ENCODE results near the gene KCNK2. TPM values are rescaled to one million over a fixed set of nuclear protein-coding genes. Genes with fewer than 3 reads are reported as not detected.

KCNK2 gene, protein sequence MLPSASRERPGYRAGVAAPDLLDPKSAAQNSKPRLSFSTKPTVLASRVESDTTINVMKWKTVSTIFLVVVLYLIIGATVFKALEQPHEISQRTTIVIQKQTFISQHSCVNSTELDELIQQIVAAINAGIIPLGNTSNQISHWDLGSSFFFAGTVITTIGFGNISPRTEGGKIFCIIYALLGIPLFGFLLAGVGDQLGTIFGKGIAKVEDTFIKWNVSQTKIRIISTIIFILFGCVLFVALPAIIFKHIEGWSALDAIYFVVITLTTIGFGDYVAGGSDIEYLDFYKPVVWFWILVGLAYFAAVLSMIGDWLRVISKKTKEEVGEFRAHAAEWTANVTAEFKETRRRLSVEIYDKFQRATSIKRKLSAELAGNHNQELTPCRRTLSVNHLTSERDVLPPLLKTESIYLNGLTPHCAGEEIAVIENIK
- total RNA-seq: not detected

DNA sequence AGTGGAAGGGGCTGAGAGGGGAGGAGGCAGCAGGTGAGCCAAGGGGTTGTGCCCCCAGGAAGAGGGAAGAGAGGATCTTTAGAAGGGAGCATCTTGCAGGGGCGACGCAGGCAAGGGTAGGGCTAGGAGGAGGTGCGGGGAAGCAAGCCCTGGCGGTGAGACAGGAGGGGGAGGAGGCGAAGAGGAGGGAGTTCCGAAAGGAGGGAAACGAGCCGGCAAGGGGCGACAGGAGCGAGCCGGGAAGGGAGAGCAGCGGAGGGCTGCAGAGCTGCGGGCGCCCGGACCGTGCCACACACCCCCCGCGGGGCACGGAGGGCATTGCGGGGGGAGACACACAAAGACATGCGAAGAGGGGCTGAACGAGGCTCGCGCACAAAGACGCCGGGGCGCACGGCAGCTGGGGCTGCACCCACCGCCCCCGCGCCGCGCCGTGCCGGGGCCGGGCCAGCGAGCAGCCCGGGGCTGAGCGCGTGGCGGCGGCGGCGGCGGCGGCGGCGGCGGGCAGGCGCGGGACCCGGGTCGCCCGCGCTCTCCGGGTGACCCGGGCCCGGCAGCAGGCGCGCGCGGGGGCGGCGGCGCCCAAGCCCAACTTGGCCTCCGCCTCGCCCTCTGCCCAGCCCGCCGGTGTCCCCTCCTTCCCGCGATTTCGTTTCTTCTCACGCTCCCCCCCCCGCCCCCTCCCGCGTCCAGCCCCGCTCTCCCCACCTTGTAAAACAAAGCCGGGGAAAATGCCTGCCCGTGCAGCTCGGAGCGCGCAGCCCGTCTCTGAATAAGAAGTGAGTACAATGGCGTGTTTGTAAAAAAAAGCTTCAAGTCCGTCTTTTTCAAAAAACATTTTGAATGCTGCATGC, at the start of gene KCNK2:
TSS of gene KCNK2 (plus strand) at position 206 of the 851 bp plus-strand sequence. CDS start 649 bp downstream, outside the sequence.
- Mint-ChIP-seq H3K9me3 (no peaks in the 10 kb centered on the region), H3K27me3 (peaks cover 57% of the 10 kb centered on the region), H3K36me3 (no peaks in the 10 kb centered on the region), H3K27ac (no peak within 1 kb of the TSS), H3K4me1 (peaks cover 2% of the 10 kb centered on the region), H3K4me3 (no peak within 1 kb of the TSS)
- DNase-seq: peak; percentile 29
- no peak for ATAC-seq (ENCODE audit: low read depth)
- POLR2A ChIA-PET: no interaction called here

DNA sequence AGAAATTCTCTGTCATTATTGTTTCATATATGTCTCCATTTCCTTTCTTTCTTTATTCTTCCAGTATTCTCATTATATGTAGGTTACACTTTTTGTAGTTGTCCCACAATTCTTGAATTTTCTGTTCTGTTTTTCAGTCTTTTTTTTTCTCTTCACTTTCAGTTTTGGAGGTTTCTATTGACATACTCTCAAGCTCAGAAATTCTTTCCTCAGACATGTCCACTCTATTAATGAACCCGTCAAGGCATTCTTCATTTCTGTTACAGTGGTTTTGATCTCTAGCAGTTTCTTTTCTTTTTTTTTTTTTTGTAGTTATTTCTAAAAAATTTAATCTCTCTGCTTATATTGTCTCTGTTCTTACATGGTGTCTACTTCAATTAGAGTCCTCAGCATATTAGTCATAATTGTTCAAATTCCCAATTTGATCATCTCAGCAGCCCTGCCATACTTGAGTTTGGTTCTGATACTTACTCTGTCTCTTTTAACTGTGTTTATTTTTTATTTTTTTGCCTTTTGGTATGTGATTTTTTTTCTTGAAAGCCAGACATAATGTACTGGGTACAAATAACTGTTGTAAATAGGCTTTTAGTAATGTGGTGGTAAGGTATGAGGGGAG, 49.5 kb upstream of the KCNK2 start:
- H3K27ac Mint-ChIP-seq: no peak overlapping the region
- H3K4me3 Mint-ChIP-seq: no peak overlapping the region
- no peaks in the 10 kb centered on the region for H3K27me3 Mint-ChIP-seq
- no peaks in the 10 kb centered on the region for H3K9me3 Mint-ChIP-seq
- no peaks in the 10 kb centered on the region for H3K36me3 Mint-ChIP-seq
- POLR2A ChIA-PET: no interaction called here
- ATAC-seq (ENCODE audit: low read depth) (no peak), DNase-seq (no peak)
- H3K4me1 Mint-ChIP-seq: no peaks in the 10 kb centered on the region

DNA sequence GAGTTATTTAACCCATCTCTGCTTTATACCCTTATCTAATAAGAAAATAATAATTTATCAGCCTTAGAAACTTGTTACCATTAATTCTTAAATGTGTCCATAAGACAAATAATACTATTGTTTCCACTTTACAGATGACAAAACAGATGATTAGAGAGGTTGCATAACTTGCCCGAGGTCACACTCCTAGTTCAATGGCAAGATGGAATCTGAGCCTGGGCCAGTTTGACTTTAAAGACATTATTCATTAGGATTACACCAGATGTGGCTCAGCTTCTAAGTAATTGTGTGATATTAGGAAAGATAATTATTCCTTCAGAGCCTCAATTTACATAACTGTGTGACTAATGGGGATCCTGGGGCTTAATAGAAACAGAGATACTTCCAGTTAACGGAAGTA, 42.3 kb upstream of the KCNK2 start:
- DNase-seq (no peak), ATAC-seq (ENCODE audit: low read depth) (no peak)
- no peaks in the 10 kb centered on the region for H3K36me3 Mint-ChIP-seq
- peaks cover 2% of the 10 kb centered on the region for H3K9me3 Mint-ChIP-seq
- no peaks in the 10 kb centered on the region for H3K4me1 Mint-ChIP-seq
- no peaks in the 10 kb centered on the region for H3K27me3 Mint-ChIP-seq
- POLR2A ChIA-PET: no interaction called here
- no peak overlapping the region for H3K4me3 Mint-ChIP-seq
- no peak overlapping the region for H3K27ac Mint-ChIP-seq

DNA sequence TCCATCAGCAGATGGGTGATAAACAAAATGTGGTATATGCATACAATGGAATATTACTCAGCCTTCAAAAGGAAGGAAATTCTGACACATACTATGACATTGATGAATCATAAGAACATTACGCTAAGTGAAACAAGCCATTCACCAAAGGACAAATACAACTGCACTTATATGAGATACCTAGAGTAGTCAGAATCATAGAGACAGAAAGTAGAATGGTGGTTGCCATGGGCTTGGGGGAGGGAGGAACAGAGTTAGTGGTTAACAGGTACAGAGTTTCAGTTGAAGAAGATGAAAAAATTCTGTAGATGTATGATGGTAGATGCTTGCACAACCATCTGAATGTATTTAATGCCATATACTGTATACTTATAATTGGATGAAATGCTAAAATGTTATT, 39.1 kb upstream of the KCNK2 start:
- H3K4me3 Mint-ChIP-seq: no peak overlapping the region
- peaks cover 2% of the 10 kb centered on the region for H3K9me3 Mint-ChIP-seq
- POLR2A ChIA-PET: no interaction called here
- DNase-seq: no peak
- no peak overlapping the region for H3K27ac Mint-ChIP-seq
- ATAC-seq (ENCODE audit: low read depth): no peak
- no peaks in the 10 kb centered on the region for H3K27me3 Mint-ChIP-seq
- H3K36me3 Mint-ChIP-seq: no peaks in the 10 kb centered on the region
- H3K4me1 Mint-ChIP-seq: no peaks in the 10 kb centered on the region

DNA sequence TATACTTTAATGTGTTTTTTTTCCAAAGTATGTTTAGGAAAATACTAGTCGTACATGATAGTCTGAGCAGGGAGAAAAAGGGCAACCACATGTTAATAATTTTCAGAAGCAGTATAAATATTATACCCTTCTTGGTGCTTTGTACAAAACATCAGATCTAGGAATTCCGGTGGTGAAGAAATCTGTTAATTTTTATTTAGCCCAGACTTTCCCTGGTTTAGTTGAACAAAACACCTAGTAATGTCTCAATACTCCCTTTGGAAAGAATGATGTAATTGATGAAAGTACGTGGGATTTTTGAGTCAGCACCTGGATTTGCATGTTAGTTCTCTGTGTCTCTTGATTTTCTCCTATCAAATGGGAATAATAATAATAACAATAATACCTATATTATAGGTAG, 38.4 kb upstream of the KCNK2 start:
- DNase-seq (no peak), ATAC-seq (ENCODE audit: low read depth) (no peak)
- no peak overlapping the region for H3K4me3 Mint-ChIP-seq
- no peaks in the 10 kb centered on the region for H3K36me3 Mint-ChIP-seq
- H3K27me3 Mint-ChIP-seq: no peaks in the 10 kb centered on the region
- peaks cover 2% of the 10 kb centered on the region for H3K9me3 Mint-ChIP-seq
- H3K4me1 Mint-ChIP-seq: no peaks in the 10 kb centered on the region
- POLR2A ChIA-PET: no interaction called here
- no peak overlapping the region for H3K27ac Mint-ChIP-seq

DNA sequence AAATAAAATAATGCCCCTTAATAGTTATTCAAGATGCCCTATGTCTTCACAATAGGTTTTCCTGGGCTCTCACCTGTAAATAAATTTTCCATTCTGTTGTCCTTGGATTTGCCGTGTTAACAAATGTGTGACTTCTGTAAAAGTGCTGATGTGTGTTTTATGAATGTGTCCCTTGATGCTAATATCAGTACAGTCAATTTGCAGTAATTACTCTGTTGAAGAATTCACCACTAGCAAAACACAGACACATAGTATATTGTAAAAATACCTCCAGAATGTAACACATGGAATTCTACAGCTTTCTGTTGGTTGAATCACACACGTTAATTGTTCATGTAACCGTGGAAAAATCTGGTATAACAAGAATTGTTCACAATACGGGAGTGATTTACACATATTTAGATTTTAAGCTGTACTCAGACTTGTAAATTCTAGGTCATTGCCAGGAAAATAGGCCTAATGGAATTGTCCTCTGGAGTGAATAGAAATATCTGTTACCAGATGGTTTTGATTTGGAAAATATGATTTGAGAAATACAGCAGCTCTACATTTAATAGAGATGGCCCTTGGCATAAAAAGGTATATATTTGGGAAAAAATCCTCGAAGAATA, 36.7 kb upstream of the KCNK2 start:
- POLR2A ChIA-PET: no interaction called here
- no peak for ATAC-seq (ENCODE audit: low read depth)
- no peaks in the 10 kb centered on the region for H3K36me3 Mint-ChIP-seq
- H3K9me3 Mint-ChIP-seq: peaks cover 2% of the 10 kb centered on the region
- H3K4me3 Mint-ChIP-seq: no peak overlapping the region
- no peak for DNase-seq
- no peak overlapping the region for H3K27ac Mint-ChIP-seq
- H3K27me3 Mint-ChIP-seq: no peaks in the 10 kb centered on the region
- no peaks in the 10 kb centered on the region for H3K4me1 Mint-ChIP-seq

DNA sequence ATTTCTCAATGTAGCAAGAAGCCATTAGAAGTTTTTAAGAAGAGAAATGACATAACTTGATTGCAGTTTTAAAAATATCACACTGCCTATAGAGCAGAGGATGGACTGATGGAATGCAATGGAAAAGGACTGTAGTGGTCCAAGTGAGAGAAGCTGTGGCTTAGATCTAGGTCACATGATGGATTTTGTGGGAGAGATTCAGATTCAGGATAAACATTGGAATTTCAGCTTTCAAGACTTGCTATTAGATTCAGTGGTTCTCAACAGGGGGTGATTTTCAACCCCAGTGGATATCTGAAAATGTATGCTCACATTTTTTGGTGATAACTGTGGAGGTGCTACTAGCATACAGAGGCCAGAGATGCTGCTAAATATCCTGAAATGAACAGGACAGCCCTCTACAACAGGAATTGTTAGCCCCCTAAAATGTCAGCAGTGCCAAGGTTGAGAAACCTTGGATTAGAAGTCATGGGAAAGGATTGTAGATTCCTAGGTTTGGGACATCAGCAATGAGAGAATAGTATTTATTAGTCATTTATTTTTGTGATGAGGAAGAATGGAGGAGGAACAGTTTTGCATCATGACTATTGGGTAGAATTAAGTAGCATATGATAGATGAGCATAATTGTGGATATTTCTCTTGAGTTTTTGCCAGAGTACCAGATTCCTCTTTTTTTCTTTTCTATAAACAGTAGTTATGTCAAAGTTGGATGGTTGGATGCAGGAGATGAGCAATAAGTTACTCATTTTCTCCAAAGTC, 30.1 kb upstream of the KCNK2 start:
- Mint-ChIP-seq H3K27me3 (peaks cover 3% of the 10 kb centered on the region), H3K4me3 (no peak overlapping the region), H3K27ac (no peak overlapping the region), H3K9me3 (no peaks in the 10 kb centered on the region), H3K36me3 (no peaks in the 10 kb centered on the region), H3K4me1 (no peaks in the 10 kb centered on the region)
- no peak for ATAC-seq (ENCODE audit: low read depth)
- DNase-seq: no peak
- POLR2A ChIA-PET: no interaction called here

DNA sequence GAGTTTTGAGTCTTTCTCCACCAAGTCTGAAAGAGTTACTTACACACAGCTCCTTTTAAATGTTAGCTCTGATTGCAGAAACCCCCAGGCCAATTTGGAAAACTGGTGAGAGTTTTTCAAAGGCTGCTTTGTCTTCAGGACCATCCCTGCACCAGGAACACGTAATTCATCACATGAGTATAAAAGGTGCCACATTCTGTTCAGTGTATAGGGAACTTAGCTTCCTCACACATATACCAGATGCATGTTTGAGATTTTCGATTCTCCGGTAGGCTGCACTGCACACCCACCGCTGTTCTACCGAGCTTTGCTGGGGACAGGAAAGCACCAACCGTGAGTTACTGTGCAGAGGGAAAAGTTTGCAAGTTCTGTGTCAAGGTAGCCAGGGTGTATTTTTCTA, 28.3 kb upstream of the KCNK2 start:
- POLR2A ChIA-PET: no interaction called here
- no peaks in the 10 kb centered on the region for H3K9me3 Mint-ChIP-seq
- H3K4me3 Mint-ChIP-seq: no peak overlapping the region
- no peaks in the 10 kb centered on the region for H3K4me1 Mint-ChIP-seq
- H3K27me3 Mint-ChIP-seq: peaks cover 3% of the 10 kb centered on the region
- ATAC-seq (ENCODE audit: low read depth): no peak
- H3K36me3 Mint-ChIP-seq: no peaks in the 10 kb centered on the region
- DNase-seq: no peak
- no peak overlapping the region for H3K27ac Mint-ChIP-seq

DNA sequence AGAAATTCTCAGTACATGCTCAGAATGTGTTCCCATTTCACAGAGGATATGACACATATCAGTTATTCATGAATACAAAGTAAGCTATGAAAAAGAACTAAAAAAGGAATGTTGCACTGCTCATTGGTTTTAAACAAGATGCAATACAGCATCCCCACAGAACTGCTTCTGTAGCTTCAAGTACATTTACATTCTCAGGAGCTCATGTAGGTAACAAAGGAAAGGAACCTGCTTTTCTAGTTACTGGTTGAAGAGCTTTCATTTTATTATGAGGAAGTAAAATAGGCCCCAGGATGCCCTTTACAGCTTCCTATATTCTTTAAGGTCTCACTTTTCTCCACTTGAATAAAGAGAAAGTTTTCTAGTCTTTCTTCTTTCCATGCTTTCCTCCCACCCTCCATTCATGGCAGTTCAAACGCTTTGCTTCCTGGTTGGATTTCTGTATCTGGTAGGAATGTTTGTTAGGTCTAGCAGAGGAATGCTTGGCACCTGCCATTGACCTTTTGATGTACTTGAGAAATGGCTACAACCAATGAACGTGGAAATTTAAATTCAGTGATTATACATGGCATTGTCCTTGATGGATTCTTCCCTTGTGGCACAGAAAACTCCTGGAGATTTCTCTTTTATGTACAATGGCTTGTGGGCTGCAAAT, 27.1 kb upstream of the KCNK2 start:
- no peaks in the 10 kb centered on the region for H3K9me3 Mint-ChIP-seq
- no peaks in the 10 kb centered on the region for H3K36me3 Mint-ChIP-seq
- H3K4me3 Mint-ChIP-seq: no peak overlapping the region
- peaks cover 3% of the 10 kb centered on the region for H3K27me3 Mint-ChIP-seq
- H3K27ac Mint-ChIP-seq: no peak overlapping the region
- no peaks in the 10 kb centered on the region for H3K4me1 Mint-ChIP-seq
- POLR2A ChIA-PET: no interaction called here
- no peak for DNase-seq
- no peak for ATAC-seq (ENCODE audit: low read depth)

DNA sequence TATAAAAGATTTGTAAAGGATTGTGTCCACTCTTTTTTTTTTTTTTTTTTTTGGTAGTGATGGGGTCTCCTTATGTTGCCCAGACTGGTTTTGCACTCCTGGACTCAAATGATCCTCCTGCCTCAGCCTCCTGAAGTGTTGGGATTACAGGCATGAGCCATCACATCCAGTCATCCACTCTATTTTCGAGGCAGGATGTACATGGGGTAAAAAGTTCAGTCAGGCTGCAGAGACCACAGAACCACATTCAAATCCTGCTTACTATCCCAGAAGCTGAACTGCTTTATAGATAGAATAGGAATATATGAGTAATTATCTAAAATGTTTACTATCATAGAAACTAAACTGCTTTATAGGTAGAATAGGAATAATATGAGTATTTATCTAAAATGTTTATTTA, 26.0 kb upstream of the KCNK2 start:
- peaks cover 3% of the 10 kb centered on the region for H3K27me3 Mint-ChIP-seq
- H3K9me3 Mint-ChIP-seq: no peaks in the 10 kb centered on the region
- DNase-seq (no peak), ATAC-seq (ENCODE audit: low read depth) (no peak)
- H3K27ac Mint-ChIP-seq: no peak overlapping the region
- POLR2A ChIA-PET: no interaction called here
- no peaks in the 10 kb centered on the region for H3K36me3 Mint-ChIP-seq
- no peak overlapping the region for H3K4me3 Mint-ChIP-seq
- no peaks in the 10 kb centered on the region for H3K4me1 Mint-ChIP-seq

DNA sequence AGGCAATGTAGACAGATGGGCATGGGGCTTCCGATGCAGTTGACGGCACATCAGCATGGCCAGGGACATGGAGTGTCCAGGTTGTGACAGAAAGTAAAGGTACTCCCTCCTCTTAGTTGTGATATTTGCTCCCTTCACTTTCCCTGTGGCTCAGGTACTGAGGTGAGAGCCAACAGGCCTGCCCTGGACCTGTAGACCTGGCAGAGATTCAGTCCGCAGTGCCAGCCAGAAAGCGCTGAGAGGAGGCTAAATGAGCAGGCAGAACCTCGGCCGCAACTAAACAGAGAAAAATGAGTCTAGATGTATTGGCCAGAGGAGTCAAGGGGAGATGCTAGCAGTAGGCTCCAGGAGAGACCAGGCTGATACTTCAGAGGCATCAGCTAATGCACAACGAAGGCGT, 22.6 kb upstream of the KCNK2 start:
- Mint-ChIP-seq H3K36me3 (no peaks in the 10 kb centered on the region), H3K27me3 (peaks cover 3% of the 10 kb centered on the region), H3K27ac (no peak overlapping the region), H3K4me1 (no peaks in the 10 kb centered on the region), H3K9me3 (no peaks in the 10 kb centered on the region), H3K4me3 (no peak overlapping the region)
- POLR2A ChIA-PET: no interaction called here
- no peak for DNase-seq
- no peak for ATAC-seq (ENCODE audit: low read depth)

DNA sequence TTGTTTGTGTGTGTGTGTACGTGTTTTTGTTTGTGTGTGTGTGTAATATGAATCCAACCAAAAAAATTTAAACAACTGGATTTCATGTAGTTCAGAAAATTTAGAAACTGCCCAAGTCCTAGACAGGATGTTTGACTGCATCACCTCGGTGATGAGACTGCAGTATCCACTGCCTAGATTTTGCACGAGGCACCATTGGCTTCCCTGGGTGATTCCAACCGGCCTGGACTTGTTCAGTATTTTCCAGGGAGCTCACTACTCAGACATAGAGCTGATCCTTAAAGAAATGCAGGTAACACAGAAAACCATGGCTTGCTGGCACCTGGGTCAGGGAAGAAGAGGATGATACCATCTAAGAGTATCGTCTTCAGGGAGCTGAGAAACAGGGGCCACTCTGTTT, 18.2 kb upstream of the KCNK2 start:
- POLR2A ChIA-PET: no interaction called here
- H3K9me3 Mint-ChIP-seq: no peaks in the 10 kb centered on the region
- no peaks in the 10 kb centered on the region for H3K4me1 Mint-ChIP-seq
- H3K27me3 Mint-ChIP-seq: no peaks in the 10 kb centered on the region
- no peak for DNase-seq
- ATAC-seq (ENCODE audit: low read depth): no peak
- H3K36me3 Mint-ChIP-seq: no peaks in the 10 kb centered on the region
- H3K27ac Mint-ChIP-seq: no peak overlapping the region
- no peak overlapping the region for H3K4me3 Mint-ChIP-seq
